Measurements from ENCODE around the gene ARHGAP8.

DNA sequence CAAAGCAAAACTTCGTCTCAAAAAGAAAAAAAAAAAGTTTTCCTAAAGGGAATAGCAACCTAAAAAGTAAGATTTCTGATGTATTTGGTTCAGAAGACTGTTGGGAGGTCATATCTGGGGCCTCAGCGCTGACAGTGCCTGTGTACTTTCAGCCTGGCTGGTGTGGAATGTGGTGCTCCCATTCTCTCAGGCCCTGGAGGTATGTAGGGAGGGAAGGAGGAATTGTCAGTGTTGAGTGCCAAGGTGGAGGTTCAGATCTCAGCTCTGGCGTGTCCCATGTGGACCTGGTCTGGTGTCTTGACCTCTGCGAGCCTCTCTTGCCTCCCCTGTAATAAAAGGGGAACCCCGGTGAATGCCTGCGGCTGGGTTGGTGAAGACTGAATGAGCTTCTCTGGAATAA lies 28.0 kb upstream of the ARHGAP8 start:
- TF ChIP-seq EP300 (conservative IDR thresholded peaks at IDR 0.05; ENCODE audit: poor library complexity, severe bottlenecking) (no peak), RAD21 (conservative IDR thresholded peaks at IDR 0.05) (no peak), POLR2AphosphoS5 (IDR thresholded peaks at IDR 0.05) (no peak), MXI1 (conservative IDR thresholded peaks at IDR 0.05; ENCODE audit: poor library complexity, severe bottlenecking) (no peak)
- TF ChIP-seq, protein P1, sequence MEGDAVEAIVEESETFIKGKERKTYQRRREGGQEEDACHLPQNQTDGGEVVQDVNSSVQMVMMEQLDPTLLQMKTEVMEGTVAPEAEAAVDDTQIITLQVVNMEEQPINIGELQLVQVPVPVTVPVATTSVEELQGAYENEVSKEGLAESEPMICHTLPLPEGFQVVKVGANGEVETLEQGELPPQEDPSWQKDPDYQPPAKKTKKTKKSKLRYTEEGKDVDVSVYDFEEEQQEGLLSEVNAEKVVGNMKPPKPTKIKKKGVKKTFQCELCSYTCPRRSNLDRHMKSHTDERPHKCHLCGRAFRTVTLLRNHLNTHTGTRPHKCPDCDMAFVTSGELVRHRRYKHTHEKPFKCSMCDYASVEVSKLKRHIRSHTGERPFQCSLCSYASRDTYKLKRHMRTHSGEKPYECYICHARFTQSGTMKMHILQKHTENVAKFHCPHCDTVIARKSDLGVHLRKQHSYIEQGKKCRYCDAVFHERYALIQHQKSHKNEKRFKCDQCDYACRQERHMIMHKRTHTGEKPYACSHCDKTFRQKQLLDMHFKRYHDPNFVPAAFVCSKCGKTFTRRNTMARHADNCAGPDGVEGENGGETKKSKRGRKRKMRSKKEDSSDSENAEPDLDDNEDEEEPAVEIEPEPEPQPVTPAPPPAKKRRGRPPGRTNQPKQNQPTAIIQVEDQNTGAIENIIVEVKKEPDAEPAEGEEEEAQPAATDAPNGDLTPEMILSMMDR (IDR thresholded peaks at IDR 0.05; ENCODE audit: poor library complexity, severe bottlenecking) = no peak
- TF ChIP-seq, protein P2, sequence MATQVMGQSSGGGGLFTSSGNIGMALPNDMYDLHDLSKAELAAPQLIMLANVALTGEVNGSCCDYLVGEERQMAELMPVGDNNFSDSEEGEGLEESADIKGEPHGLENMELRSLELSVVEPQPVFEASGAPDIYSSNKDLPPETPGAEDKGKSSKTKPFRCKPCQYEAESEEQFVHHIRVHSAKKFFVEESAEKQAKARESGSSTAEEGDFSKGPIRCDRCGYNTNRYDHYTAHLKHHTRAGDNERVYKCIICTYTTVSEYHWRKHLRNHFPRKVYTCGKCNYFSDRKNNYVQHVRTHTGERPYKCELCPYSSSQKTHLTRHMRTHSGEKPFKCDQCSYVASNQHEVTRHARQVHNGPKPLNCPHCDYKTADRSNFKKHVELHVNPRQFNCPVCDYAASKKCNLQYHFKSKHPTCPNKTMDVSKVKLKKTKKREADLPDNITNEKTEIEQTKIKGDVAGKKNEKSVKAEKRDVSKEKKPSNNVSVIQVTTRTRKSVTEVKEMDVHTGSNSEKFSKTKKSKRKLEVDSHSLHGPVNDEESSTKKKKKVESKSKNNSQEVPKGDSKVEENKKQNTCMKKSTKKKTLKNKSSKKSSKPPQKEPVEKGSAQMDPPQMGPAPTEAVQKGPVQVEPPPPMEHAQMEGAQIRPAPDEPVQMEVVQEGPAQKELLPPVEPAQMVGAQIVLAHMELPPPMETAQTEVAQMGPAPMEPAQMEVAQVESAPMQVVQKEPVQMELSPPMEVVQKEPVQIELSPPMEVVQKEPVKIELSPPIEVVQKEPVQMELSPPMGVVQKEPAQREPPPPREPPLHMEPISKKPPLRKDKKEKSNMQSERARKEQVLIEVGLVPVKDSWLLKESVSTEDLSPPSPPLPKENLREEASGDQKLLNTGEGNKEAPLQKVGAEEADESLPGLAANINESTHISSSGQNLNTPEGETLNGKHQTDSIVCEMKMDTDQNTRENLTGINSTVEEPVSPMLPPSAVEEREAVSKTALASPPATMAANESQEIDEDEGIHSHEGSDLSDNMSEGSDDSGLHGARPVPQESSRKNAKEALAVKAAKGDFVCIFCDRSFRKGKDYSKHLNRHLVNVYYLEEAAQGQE (IDR thresholded peaks at IDR 0.05; ENCODE audit: borderline replicate concordance) = no peak

Measured in neural cell (in vitro differentiated cells).